Psoas muscle (tissue), 8 donors: Measurements from ENCODE around the gene CACYBP. TPM values are rescaled to one million over a fixed set of nuclear protein-coding genes. Genes with fewer than 3 reads are reported as not detected.

Source experiments
- ATAC-seq, 4 donors: fragments of 200-7000 bp; cut with Tn5 transposase; one replicate each; pipeline ENCODE4 v1.9.1; 2020; ENCODE audit warnings: moderate library complexity in 3 of 4, mild to moderate bottlenecking in 2 of 4
- DNase-seq, 2 donors: peaks; one replicate each; pipeline ENCODE4 v3.0.0-alpha.2; 2020
- H3K27ac ChIP-seq: fragments of 200-600 bp; one replicate; pipeline ENCODE4 v1.8.0; 2022
- H3K27me3 ChIP-seq, 3 donors: fragments of 200-600 bp in 1 of 3; one replicate each; pipeline versions ENCODE4 v1.6.1 to v1.8.0; 2013 to 2022; ENCODE audit warnings: low read length in 2 of 3, mild to moderate bottlenecking in 2 of 3, moderate library complexity in 1 of 3; ENCODE audit not compliant: insufficient read depth in 3 of 3
- H3K36me3 ChIP-seq, 2 donors: fragments of 200-600 bp in 1 of 2; one replicate each; pipeline versions ENCODE4 v1.6.1 to v1.8.0; 2013 to 2022; ENCODE audit warnings: low read depth in 1 of 2, mild to moderate bottlenecking in 1 of 2, moderate library complexity in 1 of 2; ENCODE audit not compliant: insufficient read depth in 1 of 2
- H3K4me1 ChIP-seq: fragments of 200-600 bp; one replicate; pipeline ENCODE4 v1.8.0; 2022
- H3K4me3 ChIP-seq: fragments of 200-600 bp; one replicate; pipeline ENCODE4 v1.8.0; 2022; ENCODE audit warnings: mild to moderate bottlenecking
- H3K9me3 ChIP-seq: fragments of 200-600 bp; one replicate; pipeline ENCODE4 v1.8.0; 2022
- CTCF ChIP-seq: fragments of 200-600 bp; IDR thresholded peaks from one replicate; pipeline ENCODE4 v1.8.0; 2022; ENCODE audit warnings: antibody characterized with exemption
- WGBS, 3 donors: extraction: QIAGEN DNeasy Blood & Tissue Kit; methylation state at CpG; one replicate each; pipeline versions ENCODE4 v1.1.6 to v1.1.7; 2013; 5-methylcytosine and 5-hydroxymethylcytosine counted together
- intact Hi-C, 2 donors: fragments of 100-400 bp; cut with DNase I; formaldehyde crosslinking; loops; one replicate each; pipeline versions ENCODE4 v1.11.0 to v1.14.2; 2022
- polyA plus RNA-seq, 3 donors: library from polyadenylated mRNA; stranded (reverse); fragments of 200-250 nt; gene quantifications; one replicate each; pipeline ENCODE4 v1.2.3, GENCODE V29; 2013
- total RNA-seq, 4 donors: library from RNA; stranded (reverse); fragmentation: NEBNext Ultra II Directional in 2 of 4; extraction: Animal tissue kit (Norgen Biotek cat#: 25700) in 2 of 4; gene quantifications; one replicate each; pipeline versions ENCODE4 v1.2.1 to v1.2.4, GENCODE V29; 2021 to 2023
- donor health status: healthy with polysubstance abuse.
- donor health status: DM: no; HTN: no; CAD: no; lungs with moderate emphysema.
- donor health status: Bipolar disorder and iron deficiency.
- donor health status: healthy.
- donor health status: DM: yes; HTN: yes; CAD: no.
- donor health status: DM: no; HTN: no; CAD: no.
- donor health status: DM: no; HTN: no; CAD: no.
- donor health status: DM: yes; HTN: yes; CAD: no.

Gene CACYBP
- total and polyA plus RNA-seq, 7 donors, result 69.4 to 260 (median 94.3) TPM

- H3K27ac ChIP-seq, result no peak overlapping the region
- no peak overlapping the region for H3K4me3 ChIP-seq
- H3K4me1 ChIP-seq, result no peaks in the 10 kb centered on the region
- intact Hi-C loops, result no loop called here
- peaks cover 0 to 14% of the 10 kb centered on the region in 2 donors for H3K36me3 ChIP-seq
- H3K27me3 ChIP-seq, result no peaks in the 10 kb centered on the region
- ATAC-seq, result no peak
- no peak for DNase-seq
- 70 to 87% (median 77%) methylated on average over 1 of the region's 1 CpG for WGBS, 3 donors
- no peak for TF ChIP-seq CTCF
- no peaks in the 10 kb centered on the region for H3K9me3 ChIP-seq
Observed at GRCh38 chr1:174975764-174976163, 24.0 kb upstream of the CACYBP start.

- 78 to 81% (median 81%) methylated on average over 4 of the region's 4 CpGs for WGBS, 3 donors
- H3K27me3 ChIP-seq, result no peaks in the 10 kb centered on the region
- intact Hi-C loops, result no loop called here
- peaks cover 0 to 14% of the 10 kb centered on the region in 2 donors for H3K36me3 ChIP-seq
- peak in 3 of 4 donors; percentile 56 to 71 (median 59) for ATAC-seq
- peak in 1 of 2 donors; percentile 13 for DNase-seq
- H3K4me3 ChIP-seq, result no peak overlapping the region
- H3K9me3 ChIP-seq, result no peaks in the 10 kb centered on the region
- H3K27ac ChIP-seq, result no peak overlapping the region
- TF ChIP-seq CTCF, result no peak
- no peaks in the 10 kb centered on the region for H3K4me1 ChIP-seq
Observed at GRCh38 chr1:174976436-174977108, 23.2 kb upstream of the CACYBP start.

- H3K27ac ChIP-seq, result no peak overlapping the region
- ATAC-seq (no peak), DNase-seq (no peak)
- H3K36me3 ChIP-seq, result peaks cover 0 to 14% of the 10 kb centered on the region in 2 donors
- TF ChIP-seq CTCF, result peak; percentile 67
- intact Hi-C loops, result loop anchor here (2.0 to 10.0 kb wide), 3 partner anchors 212 to 718 kb away; no protein-coding TSS in a partner anchor
- H3K4me1 ChIP-seq, result no peaks in the 10 kb centered on the region
- no peaks in the 10 kb centered on the region for H3K9me3 ChIP-seq
- no peak overlapping the region for H3K4me3 ChIP-seq
- no peaks in the 10 kb centered on the region for H3K27me3 ChIP-seq
Observed at GRCh38 chr1:174982971-174983689, 16.6 kb upstream of the CACYBP start.

GRCh38 chr1:174984952-174985351 is 14.8 kb upstream of the CACYBP start:
- DNase-seq (no peak), ATAC-seq (no peak)
- intact Hi-C loops, result loop anchor here (10.0 kb wide), 2 partner anchors 220 to 720 kb away; no protein-coding TSS in a partner anchor
- Histone ChIP-seq H3K27me3 (no peaks in the 10 kb centered on the region), H3K4me1 (peaks cover 2% of the 10 kb centered on the region), H3K27ac (no peak overlapping the region), H3K9me3 (no peaks in the 10 kb centered on the region), H3K4me3 (no peak overlapping the region), H3K36me3 (peaks cover 0 to under 1% of the 10 kb centered on the region in 2 donors)
- TF ChIP-seq CTCF, result no peak
- WGBS, 3 donors, result 94 to 96% (median 96%) methylated on average over 4 of the region's 4 CpGs
